Upper lobe of left lung (tissue), 6 donors: ENCODE data around the gene NKAP. TPM values are rescaled to one million over a fixed set of nuclear protein-coding genes. Genes with fewer than 3 reads are reported as not detected.

ENCODE experiments used
- ATAC-seq, 2 donors: fragments of 200-7000 bp; cut with Tn5 transposase; one replicate each; pipeline ENCODE4 v1.9.1; 2022; ENCODE audit warnings: mild to moderate bottlenecking in 2 of 2, moderate library complexity in 2 of 2; ENCODE audit not compliant: low FRiP score in 2 of 2
- DNase-seq, 2 donors: peaks; one replicate each; pipeline ENCODE4 v3.0.0-alpha.2; 2019 to 2020
- H3K27ac ChIP-seq, 4 donors: fragments of 200-600 bp; sonication (generic); one replicate each; pipeline ENCODE4 v1.5.1; 2016 to 2019
- H3K27me3 ChIP-seq, 4 donors: fragments of 200-600 bp; sonication (generic); one replicate each; pipeline ENCODE4 v1.5.1; 2017 to 2019
- H3K36me3 ChIP-seq, 4 donors: fragments of 200-600 bp; sonication (generic); one replicate each; pipeline ENCODE4 v1.5.1; 2016 to 2019
- H3K4me1 ChIP-seq, 4 donors: fragments of 200-600 bp; sonication (generic); one replicate each; pipeline ENCODE4 v1.5.1; 2018 to 2019
- H3K4me3 ChIP-seq, 4 donors: fragments of 200-600 bp; sonication (generic); one replicate each; pipeline ENCODE4 v1.5.1; 2017 to 2019; ENCODE audit warnings: mild to moderate bottlenecking in 2 of 4, moderate library complexity in 1 of 4
- H3K9me3 ChIP-seq, 4 donors: fragments of 200-600 bp; sonication (generic); one replicate each; pipeline ENCODE4 v1.5.1; 2018 to 2019
- CTCF ChIP-seq, 6 experiments: fragments of 450-650 bp in 4 of 6; fragments of 200-600 bp in 2 of 6; sonication (generic) in 2 of 6; IDR thresholded peaks; one replicate each; pipeline ENCODE4 v1.5.1; 2016 to 2019; ENCODE audit warnings: antibody characterized with exemption in 6 of 6
- EP300 ChIP-seq, 4 donors: sonication (generic); formaldehyde crosslinking; IDR thresholded peaks; one replicate each; pipeline ENCODE4 v1.5.1; 2017; ENCODE audit warnings: antibody characterized with exemption in 4 of 4, control low read depth in 2 of 4
- POLR2A ChIP-seq, 4 donors: fragments of 450-650 bp; IDR thresholded peaks; one replicate each; pipeline ENCODE4 v1.5.1; 2016 to 2017; ENCODE audit warnings: antibody characterized with exemption in 4 of 4, mild to moderate bottlenecking in 2 of 4
- POLR2AphosphoS5 ChIP-seq, 2 donors: sonication (generic); formaldehyde crosslinking; IDR thresholded peaks; one replicate each; pipeline ENCODE4 v1.5.1; 2017; ENCODE audit warnings: antibody characterized with exemption in 2 of 2
- WGBS, 2 donors: methylation state at CpG; one replicate each; pipeline ENCODE4 v1.1.5; 2017 to 2018; 5-methylcytosine and 5-hydroxymethylcytosine counted together
- total RNA-seq, 6 donors: library from RNA; depleted of rRNA in 4 of 6; stranded (reverse); fragments of >200 nt in 4 of 6; gene quantifications; one replicate each; pipeline versions ENCODE4 v1.1.0 to v1.2.1, GENCODE V29; 2016 to 2021
- donor health status: DM: no; HTN: no; CAD: no; lungs with moderate emphysema.
- donor health status: DM: no; HTN: yes; CAD: no; lungs with severe emphysema.

NKAP gene
- total RNA-seq, 6 donors from 2014 or later = 5.8 to 14.7 (median 7.7) TPM

GRCh38 chrX:119948381-119948780 lies 4.8 kb upstream of the NKAP start:
- DNase-seq (no peak), ATAC-seq (no peak)
- no peak overlapping the region for H3K27ac ChIP-seq
- peaks cover 0 to 5% (median 0%) of the 10 kb centered on the region in 4 donors for H3K4me1 ChIP-seq
- no peak for TF ChIP-seq POLR2AphosphoS5 (IDR thresholded peaks at IDR 0.05)
- peak in 1 of 6 experiments; percentile 7 for TF ChIP-seq CTCF (IDR thresholded peaks at IDR 0.05)
- H3K36me3 ChIP-seq = no peaks in the 10 kb centered on the region
- no peaks in the 10 kb centered on the region for H3K9me3 ChIP-seq
- 81 to 91% methylated on average over 5 of the region's 5 CpGs for WGBS, 2 donors
- no peaks in the 10 kb centered on the region for H3K27me3 ChIP-seq
- no peak overlapping the region for H3K4me3 ChIP-seq

- no peak overlapping the region for H3K27ac ChIP-seq
- no peaks in the 10 kb centered on the region for H3K27me3 ChIP-seq
- H3K36me3 ChIP-seq = no peaks in the 10 kb centered on the region
- no peak overlapping the region for H3K4me3 ChIP-seq
- H3K4me1 ChIP-seq = peaks cover 5 to 15% (median 10%) of the 10 kb centered on the region in 4 donors
- 64 to 77% methylated on average over 6 of the region's 6 CpGs for WGBS, 2 donors
- no peak for ATAC-seq
- no peaks in the 10 kb centered on the region for H3K9me3 ChIP-seq
- DNase-seq = no peak
- no peak for TF ChIP-seq EP300 (IDR thresholded peaks at IDR 0.05)
- TF ChIP-seq POLR2AphosphoS5 (IDR thresholded peaks at IDR 0.05) = no peak
- no peak for TF ChIP-seq POLR2A (IDR thresholded peaks at IDR 0.05)
- no peak for TF ChIP-seq CTCF (IDR thresholded peaks at IDR 0.05)
These were observed 1.9 kb upstream of the NKAP start for GRCh38 chrX:119945481-119945880.

GRCh38 chrX:119942831-119943184 lies 743 bp downstream of the NKAP start:
- Histone ChIP-seq H3K36me3 (no peaks in the 10 kb centered on the region), H3K9me3 (no peaks in the 10 kb centered on the region), H3K27ac (peak overlapping the region; percentile 84 to 92 (median 88)), H3K27me3 (no peaks in the 10 kb centered on the region), H3K4me1 (peaks cover 5 to 15% (median 10%) of the 10 kb centered on the region in 4 donors), H3K4me3 (peak overlapping the region; percentile 42 to 78 (median 64))
- WGBS, 2 donors = 0 to 33% methylated on average over 14 of the region's 14 CpGs
- DNase-seq (no peak), ATAC-seq (peak in 1 of 2 donors; percentile 30)
- TF ChIP-seq EP300 (IDR thresholded peaks at IDR 0.05) (no peak), POLR2AphosphoS5 (IDR thresholded peaks at IDR 0.05) (no peak)

- H3K4me3 ChIP-seq = peak overlapping the region in 3 of 4 donors; percentile 56 to 78 (median 71)
- no peaks in the 10 kb centered on the region for H3K9me3 ChIP-seq
- ATAC-seq (no peak), DNase-seq (no peak)
- peaks cover 5 to 15% (median 10%) of the 10 kb centered on the region in 4 donors for H3K4me1 ChIP-seq
- TF ChIP-seq POLR2A (IDR thresholded peaks at IDR 0.05) (no peak), EP300 (IDR thresholded peaks at IDR 0.05) (no peak), POLR2AphosphoS5 (IDR thresholded peaks at IDR 0.05) (no peak), CTCF (IDR thresholded peaks at IDR 0.05) (no peak)
- no peaks in the 10 kb centered on the region for H3K36me3 ChIP-seq
- no peaks in the 10 kb centered on the region for H3K27me3 ChIP-seq
- H3K27ac ChIP-seq = peak overlapping the region; percentile 84 to 92 (median 88)
- 51 to 57% methylated on average over 13 of the region's 13 CpGs for WGBS, 2 donors
These were observed 1.3 kb downstream of the NKAP start for GRCh38 chrX:119942173-119942819.

- H3K4me1 ChIP-seq = peaks cover 5 to 15% (median 10%) of the 10 kb centered on the region in 4 donors
- no peak overlapping the region for H3K27ac ChIP-seq
- H3K27me3 ChIP-seq = no peaks in the 10 kb centered on the region
- ATAC-seq (no peak), DNase-seq (no peak)
- H3K9me3 ChIP-seq = no peaks in the 10 kb centered on the region
- no peak overlapping the region for H3K4me3 ChIP-seq
- no peak for TF ChIP-seq POLR2A (IDR thresholded peaks at IDR 0.05)
- no peak for TF ChIP-seq EP300 (IDR thresholded peaks at IDR 0.05)
- TF ChIP-seq CTCF (IDR thresholded peaks at IDR 0.05) = no peak
- no peak for TF ChIP-seq POLR2AphosphoS5 (IDR thresholded peaks at IDR 0.05)
- peaks cover 0 to 8% (median 0%) of the 10 kb centered on the region in 4 donors for H3K36me3 ChIP-seq
These were observed 2.2 kb downstream of the NKAP start for GRCh38 chrX:119941336-119941735.
